T-helper 2 cell treated with Interferon-gamma antibody and Interleukin-4, amounts not matched to agents 100 ng/mL and 5 ng/mL, for 36 hours (primary cell): ENCODE measurements around the gene TENT4B. TPM values are rescaled to one million over a fixed set of nuclear protein-coding genes. Genes with fewer than 3 reads are reported as not detected.

Source experiments
- intact Hi-C: fragments of 100-400 bp; cut with micrococcal nuclease; formaldehyde crosslinking; loops from one replicate; pipeline ENCODE4 v1.15.1; 2023
- total RNA-seq: library from RNA; stranded (reverse); gene quantifications from 2 replicates; pipeline ENCODE4 v1.2.3, GENCODE V29; 2022

TENT4B gene
- total RNA-seq, 1 donor from 2014 or later, result 17.2 TPM

GRCh38 chr16:50268352-50268751 is 115.2 kb downstream of the TENT4B start:
- intact Hi-C loops, result loop anchor here (5.0 kb wide), 5 partner anchors 44 to 474 kb away; partner anchors contain the start of genes BRD7, CNEP1R1, CYLD and SNX20

GRCh38 chr16:50269061-50269705 is 116.1 kb downstream of the TENT4B start:
- intact Hi-C loops, result loop anchor here (5.0 kb wide), 5 partner anchors 43 to 473 kb away; partner anchors contain the start of genes BRD7, CNEP1R1, CYLD and SNX20

GRCh38 chr16:50269769-50270509 is 116.8 kb downstream of the TENT4B start:
- intact Hi-C loops, result loop anchor here (5.0 to 10.0 kb wide), 6 partner anchors 42 to 472 kb away; partner anchors contain the start of genes BRD7, CNEP1R1, CYLD and HEATR3

GRCh38 chr16:50270510-50271147 is 117.5 kb downstream of the TENT4B start:
- intact Hi-C loops, result loop anchor here (10.0 kb wide), 1 partner anchor 206 kb away; the partner anchor contains the start of gene HEATR3

- intact Hi-C loops, result loop anchor here (10.0 kb wide), 1 partner anchor 207 kb away; the partner anchor contains the start of gene HEATR3
Observed at GRCh38 chr16:50271148-50272041, 118.3 kb downstream of the TENT4B start.

- intact Hi-C loops, result loop anchor here (10.0 kb wide), 1 partner anchor 207 kb away; the partner anchor contains the start of gene HEATR3
Observed at GRCh38 chr16:50272111-50272571, 119.0 kb downstream of the TENT4B start.

- intact Hi-C loops, result loop anchor here (10.0 kb wide), 1 partner anchor 208 kb away; the partner anchor contains the start of gene HEATR3
Observed at GRCh38 chr16:50272687-50273381, 119.7 kb downstream of the TENT4B start.

GRCh38 chr16:50273382-50273690 is 120.2 kb downstream of the TENT4B start:
- intact Hi-C loops, result loop anchor here (10.0 kb wide), 1 partner anchor 209 kb away; the partner anchor contains the start of gene HEATR3

GRCh38 chr16:50273888-50274325 is 120.8 kb downstream of the TENT4B start:
- intact Hi-C loops, result loop anchor here (1.0 to 10.0 kb wide), 2 partner anchors 8 to 209 kb away; partner anchors contain the start of genes ADCY7 and HEATR3

- intact Hi-C loops, result loop anchor here (1.0 to 10.0 kb wide), 2 partner anchors 8 to 210 kb away; partner anchors contain the start of genes ADCY7 and HEATR3
Observed at GRCh38 chr16:50274326-50275097, 121.4 kb downstream of the TENT4B start.

GRCh38 chr16:50275098-50275415 is 122.0 kb downstream of the TENT4B start:
- intact Hi-C loops, result loop anchor here (10.0 kb wide), 1 partner anchor 210 kb away; the partner anchor contains the start of gene HEATR3

- intact Hi-C loops, result loop anchor here (10.0 kb wide), 1 partner anchor 211 kb away; the partner anchor contains the start of gene HEATR3
Observed at GRCh38 chr16:50275428-50276325, 122.6 kb downstream of the TENT4B start.

GRCh38 chr16:50276326-50276640 is 123.2 kb downstream of the TENT4B start:
- intact Hi-C loops, result loop anchor here (10.0 kb wide), 1 partner anchor 211 kb away; the partner anchor contains the start of gene HEATR3

GRCh38 chr16:50276801-50277555 is 123.9 kb downstream of the TENT4B start:
- intact Hi-C loops, result loop anchor here (10.0 kb wide), 1 partner anchor 212 kb away; the partner anchor contains the start of gene HEATR3

GRCh38 chr16:50278251-50278650 is 125.1 kb downstream of the TENT4B start:
- intact Hi-C loops, result loop anchor here (2.0 to 10.0 kb wide), 3 partner anchors 13 to 213 kb away; partner anchors contain the start of gene HEATR3

- intact Hi-C loops, result loop anchor here (2.0 to 10.0 kb wide), 3 partner anchors 15 to 215 kb away; partner anchors contain the start of gene HEATR3
Observed at GRCh38 chr16:50279504-50279865, 126.4 kb downstream of the TENT4B start.

GRCh38 chr16:50280932-50281331 is 127.8 kb downstream of the TENT4B start:
- intact Hi-C loops, result no loop called here
